GM03348 (cell line): ENCODE results near the gene FLVCR2.

Source experiments
- DNase-seq: peaks from one replicate; pipeline ENCODE4 v3.0.0; 2012; ENCODE audit warnings: low spot score

The FLVCR2 gene

GRCh38 chr14:75578102-75578785, at the start of gene FLVCR2:
FLVCR2 (plus strand) TSS chr14:75578620; CDS start chr14:75578973, 353 bp downstream.
- peak; percentile 91 for DNase-seq

- DNase-seq = no peak
Measured at GRCh38 chr14:75531256-75531655, 47.2 kb upstream of the FLVCR2 start.

- no peak for DNase-seq
Measured at GRCh38 chr14:75531660-75532317, 46.6 kb upstream of the FLVCR2 start.

GRCh38 chr14:75533791-75534555, 44.4 kb upstream of the FLVCR2 start:
- DNase-seq = no peak

- DNase-seq = no peak
Measured at GRCh38 chr14:75535164-75535898, 43.1 kb upstream of the FLVCR2 start.

GRCh38 chr14:75537071-75537470, 41.3 kb upstream of the FLVCR2 start:
- no peak for DNase-seq

GRCh38 chr14:75539162-75539560, 39.3 kb upstream of the FLVCR2 start:
- no peak for DNase-seq

GRCh38 chr14:75539561-75540478, 38.6 kb upstream of the FLVCR2 start:
- no peak for DNase-seq

GRCh38 chr14:75540479-75540851, 38.0 kb upstream of the FLVCR2 start:
- no peak for DNase-seq

- DNase-seq = peak; percentile 39
Measured at GRCh38 chr14:75542588-75543091, 35.8 kb upstream of the FLVCR2 start.

- DNase-seq = no peak
Measured at GRCh38 chr14:75543253-75543652, 35.2 kb upstream of the FLVCR2 start.

- DNase-seq = no peak
Measured at GRCh38 chr14:75543786-75544185, 34.6 kb upstream of the FLVCR2 start.

GRCh38 chr14:75545907-75546306, 32.5 kb upstream of the FLVCR2 start:
- no peak for DNase-seq

GRCh38 chr14:75547552-75548250, 30.7 kb upstream of the FLVCR2 start:
- DNase-seq = no peak

- DNase-seq = no peak
Measured at GRCh38 chr14:75548544-75548943, 29.9 kb upstream of the FLVCR2 start.

GRCh38 chr14:75549169-75549568, 29.3 kb upstream of the FLVCR2 start:
- no peak for DNase-seq

- no peak for DNase-seq
Measured at GRCh38 chr14:75551021-75551420, 27.4 kb upstream of the FLVCR2 start.

- DNase-seq = no peak
Measured at GRCh38 chr14:75553157-75553556, 25.3 kb upstream of the FLVCR2 start.

GRCh38 chr14:75553761-75554364, 24.6 kb upstream of the FLVCR2 start:
- DNase-seq = no peak

- DNase-seq = no peak
Measured at GRCh38 chr14:75554482-75554881, 23.9 kb upstream of the FLVCR2 start.
